SK-N-SH (cell line): ENCODE measurements around the gene SERPINB5.

Source experiments
- FOXJ3 ChIP-seq: sonication (generic); formaldehyde crosslinking; IDR thresholded peaks from 2 replicates; pipeline ENCODE4 v1.5.1; 2020; ENCODE audit warnings: mild to moderate bottlenecking, missing genetic modification reagents
- GABPA ChIP-seq: IDR thresholded peaks from 2 replicates; pipeline ENCODE4 v1.4.0; 2012; ENCODE audit warnings: low read depth, mild to moderate bottlenecking
- POLR2AphosphoS5 ChIP-seq: IDR thresholded peaks from 2 replicates; pipeline ENCODE4 v1.6.1; 2012; ENCODE audit warnings: low read depth, low read length
- TF ChIP-seq, protein P1 (sequence below): fragments of 200-600 bp; sonication (generic); IDR thresholded peaks from 2 replicates; pipeline ENCODE4 v1.6.1; 2017; ENCODE audit warnings: antibody characterized with exemption, mild to moderate bottlenecking, moderate library complexity
- TF ChIP-seq, protein P2 (sequence below): IDR thresholded peaks from 2 replicates; pipeline ENCODE4 v1.4.0; 2012; ENCODE audit warnings: low read depth

DNA sequence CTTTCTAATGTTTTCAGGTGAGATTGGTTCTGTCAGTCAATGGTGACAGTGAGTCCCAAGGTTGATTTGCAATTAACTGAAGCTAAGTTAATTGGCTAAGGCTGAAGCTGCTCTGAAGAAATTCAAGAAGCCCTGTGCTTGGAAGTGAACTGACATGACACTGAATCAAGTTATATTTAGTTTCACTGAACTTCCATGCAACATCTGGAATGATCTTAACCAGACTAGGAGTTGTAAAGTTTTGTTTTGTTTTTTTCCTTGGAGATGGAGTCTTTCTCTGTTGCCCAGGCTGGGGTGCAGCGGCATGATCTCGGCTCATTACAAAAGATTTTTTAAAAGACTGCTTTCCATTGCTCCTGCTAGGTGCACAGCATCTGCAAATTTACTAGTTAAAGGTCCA is 11.4 kb downstream of the SERPINB5 start:
- TF ChIP-seq POLR2AphosphoS5 (no peak), FOXJ3 (CRISPR knock-in tag) (no peak), GABPA (no peak)
- TF ChIP-seq, protein P1, sequence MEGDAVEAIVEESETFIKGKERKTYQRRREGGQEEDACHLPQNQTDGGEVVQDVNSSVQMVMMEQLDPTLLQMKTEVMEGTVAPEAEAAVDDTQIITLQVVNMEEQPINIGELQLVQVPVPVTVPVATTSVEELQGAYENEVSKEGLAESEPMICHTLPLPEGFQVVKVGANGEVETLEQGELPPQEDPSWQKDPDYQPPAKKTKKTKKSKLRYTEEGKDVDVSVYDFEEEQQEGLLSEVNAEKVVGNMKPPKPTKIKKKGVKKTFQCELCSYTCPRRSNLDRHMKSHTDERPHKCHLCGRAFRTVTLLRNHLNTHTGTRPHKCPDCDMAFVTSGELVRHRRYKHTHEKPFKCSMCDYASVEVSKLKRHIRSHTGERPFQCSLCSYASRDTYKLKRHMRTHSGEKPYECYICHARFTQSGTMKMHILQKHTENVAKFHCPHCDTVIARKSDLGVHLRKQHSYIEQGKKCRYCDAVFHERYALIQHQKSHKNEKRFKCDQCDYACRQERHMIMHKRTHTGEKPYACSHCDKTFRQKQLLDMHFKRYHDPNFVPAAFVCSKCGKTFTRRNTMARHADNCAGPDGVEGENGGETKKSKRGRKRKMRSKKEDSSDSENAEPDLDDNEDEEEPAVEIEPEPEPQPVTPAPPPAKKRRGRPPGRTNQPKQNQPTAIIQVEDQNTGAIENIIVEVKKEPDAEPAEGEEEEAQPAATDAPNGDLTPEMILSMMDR, result no peak
- TF ChIP-seq, protein P2, sequence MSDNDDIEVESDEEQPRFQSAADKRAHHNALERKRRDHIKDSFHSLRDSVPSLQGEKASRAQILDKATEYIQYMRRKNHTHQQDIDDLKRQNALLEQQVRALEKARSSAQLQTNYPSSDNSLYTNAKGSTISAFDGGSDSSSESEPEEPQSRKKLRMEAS, result no peak
